HK-2 (cell line): Measurements from ENCODE around the gene SPATA2.

Experiments
- DNase-seq: peaks from one replicate; pipeline ENCODE4 v3.0.0-alpha.2; 2018; ENCODE audit not compliant: unreplicated experiment

SPATA2 gene

DNA sequence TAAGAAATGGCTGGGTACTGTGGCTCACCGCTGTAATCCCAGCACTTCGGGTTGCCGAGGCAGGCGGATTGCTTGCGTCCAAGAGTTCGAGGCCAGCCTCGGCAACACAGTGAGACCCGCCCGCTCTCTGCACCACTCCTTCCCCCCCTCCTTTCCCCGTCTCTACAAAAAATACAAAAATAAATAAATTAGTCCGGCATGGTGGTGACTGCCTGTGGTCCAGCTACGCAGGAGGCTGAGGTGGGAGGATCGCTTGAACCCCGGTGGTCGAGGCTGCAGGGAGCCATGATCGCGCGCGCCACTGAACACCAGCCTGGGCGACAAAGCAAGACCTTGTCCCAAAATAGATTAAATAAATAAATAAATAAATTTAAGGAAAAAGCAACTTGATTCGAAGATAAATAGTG lies 20.4 kb upstream of the SPATA2 start:
- no peak for DNase-seq

DNA sequence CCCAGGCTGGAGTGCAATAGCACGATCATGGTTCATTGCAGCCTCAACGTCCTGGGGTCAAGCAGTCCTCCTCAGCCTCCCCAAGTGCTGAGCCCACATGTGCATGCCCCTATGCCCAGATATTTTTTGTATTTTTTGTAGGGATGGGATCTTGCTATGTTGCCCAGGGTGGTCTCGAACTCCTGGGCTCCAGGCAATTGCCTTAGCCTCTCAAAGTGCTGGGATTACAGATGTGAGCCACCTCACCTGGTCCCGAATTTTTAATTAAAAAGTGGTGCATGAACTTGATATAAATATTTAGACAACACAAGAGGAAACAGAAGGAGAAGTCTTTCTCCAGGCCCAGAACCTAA lies 13.8 kb upstream of the SPATA2 start:
- no peak for DNase-seq

DNA sequence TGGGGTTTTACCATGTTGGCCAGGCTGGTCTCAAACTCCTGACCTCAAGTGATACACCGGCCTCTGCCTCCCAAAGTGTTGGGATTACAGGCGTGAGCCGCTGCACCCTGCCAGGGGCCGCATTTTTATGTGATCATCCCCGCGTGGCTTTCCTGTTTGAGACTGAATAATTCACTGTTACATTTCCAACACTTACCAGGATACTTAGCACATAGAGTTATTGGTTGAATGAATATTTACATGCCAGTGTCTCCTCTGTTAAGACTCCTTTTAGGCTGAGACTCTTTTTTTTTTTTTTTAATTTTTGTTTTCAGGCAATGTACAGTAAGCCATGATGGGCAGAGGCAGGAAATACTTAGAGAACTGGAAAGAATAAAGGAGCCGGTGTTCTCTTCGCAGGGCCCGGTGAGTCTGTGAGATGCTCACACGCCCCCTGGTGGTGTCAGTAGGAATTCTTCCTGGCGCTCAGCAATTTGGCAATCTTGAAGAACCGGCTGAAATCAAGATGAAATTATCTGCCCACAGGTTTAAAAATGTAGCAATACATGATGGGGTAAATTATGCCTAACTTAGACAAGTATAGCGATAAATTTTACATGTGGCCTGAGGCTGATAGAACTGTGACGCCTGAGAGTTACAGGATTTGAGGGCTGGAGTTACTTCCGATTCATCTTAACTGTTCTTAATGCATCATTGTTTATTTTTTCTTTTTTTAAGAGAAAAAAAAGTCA lies 13.2 kb upstream of the SPATA2 start:
- peak; percentile 85 for DNase-seq

DNA sequence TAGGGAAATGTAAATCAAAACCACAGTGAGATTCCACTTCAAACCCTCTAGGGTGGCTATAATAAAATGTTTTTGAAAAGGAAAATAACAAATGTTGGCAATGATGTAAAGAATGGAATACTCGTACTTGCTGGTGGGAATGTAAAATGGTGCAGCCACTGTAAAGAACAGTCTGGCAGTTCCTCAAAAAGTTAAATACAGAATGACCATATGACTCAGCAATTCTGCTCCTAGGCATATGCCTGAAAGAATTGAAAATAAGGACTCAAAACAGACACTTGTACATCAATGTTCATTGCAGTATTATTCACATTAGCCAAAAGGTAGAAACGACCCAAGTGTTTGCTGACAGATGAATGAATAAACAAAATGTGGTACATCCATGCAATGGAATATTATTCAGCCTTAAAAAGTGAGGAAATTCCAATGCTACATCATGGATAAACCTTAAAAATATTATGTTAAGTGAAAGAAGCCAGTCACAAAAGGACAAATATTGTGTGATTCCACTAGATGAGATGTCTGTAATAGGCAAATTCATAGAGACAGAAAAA lies 10.6 kb upstream of the SPATA2 start:
- no peak for DNase-seq

DNA sequence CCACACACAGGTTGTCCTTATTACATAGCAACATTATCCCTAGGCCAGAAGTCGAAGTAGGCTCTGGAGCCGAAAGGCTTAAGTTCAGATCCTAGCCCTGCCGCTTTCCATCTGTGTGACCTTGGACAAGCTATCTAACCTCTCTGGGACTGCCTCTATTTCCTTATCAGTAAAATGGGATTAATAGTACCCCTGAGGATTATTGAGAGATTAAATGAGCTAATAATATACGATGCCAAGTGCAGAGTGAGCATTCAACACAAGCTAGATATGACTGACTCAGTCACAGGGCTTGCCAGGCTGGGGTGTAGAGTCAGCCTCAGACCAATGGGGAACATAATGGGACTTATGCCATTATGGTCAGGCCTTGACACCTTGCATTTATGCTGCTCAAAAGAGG lies 8.9 kb upstream of the SPATA2 start:
- DNase-seq: no peak

DNA sequence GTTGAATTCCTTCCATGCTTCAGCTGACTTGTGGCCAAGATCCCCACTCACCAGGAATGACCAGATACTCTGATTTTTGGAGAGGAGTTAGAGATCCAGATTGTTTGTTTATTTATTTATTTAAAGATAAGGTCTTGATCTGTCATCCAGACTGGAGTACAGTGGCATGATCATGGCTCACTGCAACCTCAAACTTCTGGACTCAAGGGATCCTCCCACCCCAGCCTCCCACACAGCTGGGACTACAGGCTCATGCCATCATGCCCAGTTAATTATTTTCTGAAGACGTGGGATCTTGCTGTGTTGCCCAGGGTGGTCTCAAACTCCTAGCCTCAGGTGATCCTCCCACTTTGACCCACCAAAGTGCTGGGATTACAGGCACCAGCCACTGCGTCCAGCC lies 4.1 kb upstream of the SPATA2 start:
- no peak for DNase-seq

DNA sequence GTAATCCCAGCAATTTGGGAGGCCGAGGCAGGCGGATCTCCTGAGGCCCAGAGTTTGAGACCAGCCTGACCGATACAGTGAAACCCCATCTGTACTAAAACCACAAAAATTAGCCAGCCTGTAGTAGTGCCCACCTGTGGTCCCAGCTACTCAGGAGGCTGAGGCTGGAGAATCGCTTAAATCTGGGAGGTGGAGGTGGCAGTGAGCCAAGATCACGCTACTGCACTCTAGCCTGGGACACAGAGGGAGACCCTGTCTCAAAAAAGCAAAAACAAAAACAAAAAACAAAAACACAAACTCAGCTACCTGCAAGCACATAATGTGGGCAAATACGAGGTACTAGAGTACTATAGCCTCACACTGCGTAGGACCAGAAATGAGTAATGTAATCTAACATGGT lies 3.7 kb upstream of the SPATA2 start:
- DNase-seq: no peak

DNA sequence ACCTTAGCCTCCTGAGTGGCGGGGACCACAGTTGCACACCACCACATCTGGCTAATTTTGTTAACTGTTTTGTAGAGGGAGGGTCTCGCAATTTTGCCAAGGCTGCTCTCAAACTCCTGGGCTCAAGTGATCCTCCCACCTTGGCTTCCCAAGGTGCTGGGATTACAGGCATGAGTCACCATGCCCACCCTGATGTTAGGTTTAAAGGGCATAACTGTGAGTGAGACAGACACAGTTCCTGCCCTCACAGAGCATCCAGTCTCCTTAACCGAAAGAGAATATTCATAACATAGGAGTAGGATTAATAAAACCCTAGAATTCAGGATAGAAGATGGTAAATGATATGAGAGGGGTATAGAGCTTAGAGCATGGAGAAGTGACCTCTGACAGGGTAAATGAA lies 3.1 kb upstream of the SPATA2 start:
- no peak for DNase-seq

DNA sequence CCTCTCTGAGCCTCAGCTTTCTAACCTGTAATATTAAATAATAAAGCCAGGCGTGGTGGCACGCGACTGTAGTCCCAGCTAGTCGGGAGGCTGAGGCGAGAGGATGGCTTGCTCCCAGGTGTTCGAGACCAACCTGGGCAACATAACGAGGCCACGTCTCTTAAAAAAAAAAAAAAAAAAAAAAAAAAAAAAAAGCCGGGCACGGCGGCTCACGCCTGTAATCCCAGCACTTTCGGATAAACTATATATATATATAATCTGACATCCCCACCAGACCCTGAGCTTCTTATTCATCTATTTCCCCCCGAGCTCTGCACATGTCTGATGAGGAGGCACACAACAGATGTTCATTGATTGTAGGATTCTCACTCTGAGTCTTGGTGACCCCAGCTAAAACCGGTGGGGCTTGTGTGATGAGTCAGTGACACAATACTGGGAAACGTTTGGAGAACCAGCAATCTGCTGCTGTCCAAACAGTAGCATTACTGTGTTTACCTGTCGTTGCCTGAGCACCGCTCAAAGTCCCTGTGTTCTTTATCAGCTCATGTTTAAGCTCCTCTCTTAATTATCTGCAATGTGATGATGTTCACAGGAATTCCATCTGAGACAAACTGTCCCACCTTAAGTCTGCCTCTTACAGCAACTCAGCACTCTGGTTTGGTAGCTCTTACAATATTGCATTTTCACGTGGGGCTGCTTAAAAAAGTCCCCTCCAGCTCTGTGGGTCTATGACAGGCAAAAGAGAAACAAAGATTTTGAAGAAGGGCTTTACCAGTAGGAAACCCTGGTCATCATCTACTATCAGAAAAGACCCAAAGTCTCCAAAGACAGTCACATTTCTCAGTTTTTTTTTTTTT lies 1.0 kb upstream of the SPATA2 start:
- DNase-seq: peak; percentile 53

DNA sequence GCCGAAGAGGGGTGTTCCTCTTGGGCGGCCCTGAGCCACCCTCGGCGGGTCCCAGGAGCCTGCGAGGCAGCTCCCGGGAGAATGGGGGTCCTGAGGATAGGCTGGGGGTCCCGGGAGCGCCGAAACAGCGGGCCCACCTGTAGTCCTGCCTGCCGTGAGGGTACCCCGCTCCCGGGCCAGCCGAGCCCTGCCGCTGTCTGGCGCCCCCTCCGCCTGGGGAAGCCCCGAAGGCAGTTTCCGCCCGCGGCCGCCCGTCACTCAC lies 280 bp downstream of the SPATA2 start:
- DNase-seq: no peak

DNA sequence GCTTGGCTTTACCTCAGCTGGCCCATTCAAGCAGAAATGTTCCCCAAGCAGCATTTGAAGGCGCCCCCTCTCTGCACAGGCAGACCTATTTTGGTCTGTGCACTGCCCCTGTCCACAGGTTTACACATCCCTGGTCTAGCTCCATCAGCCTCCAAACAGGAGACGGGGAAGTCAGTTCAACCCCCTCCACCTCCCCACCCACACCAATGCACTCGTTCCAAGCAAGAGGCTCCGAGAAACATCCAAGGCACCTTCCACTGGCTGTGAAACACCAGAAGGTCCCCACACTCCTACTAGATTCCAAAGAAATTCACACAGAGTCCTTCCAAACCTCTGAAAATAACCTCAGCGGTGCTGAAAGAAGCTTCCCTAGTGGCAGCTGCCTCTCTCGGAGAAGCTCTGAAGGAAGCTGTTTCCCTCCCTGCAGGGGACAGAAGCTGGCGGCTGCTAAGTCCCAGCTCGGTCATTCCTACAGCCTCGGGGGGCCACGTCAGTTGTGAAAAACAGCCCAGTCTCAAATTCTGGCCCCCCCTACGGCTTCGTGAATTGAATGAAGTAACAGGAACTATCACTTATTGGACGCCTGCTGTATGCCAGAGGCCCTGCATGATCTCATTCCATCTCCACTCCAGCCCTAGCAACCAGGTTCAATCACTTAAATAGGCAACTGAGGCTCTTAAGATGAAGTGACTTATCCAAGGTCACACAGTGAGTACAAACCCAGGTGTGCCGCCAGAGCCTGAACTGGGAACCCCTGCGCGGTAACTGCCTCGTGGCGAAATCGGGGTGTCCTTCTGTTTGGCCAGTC lies 815 bp downstream of the SPATA2 start:
- DNase-seq: no peak

DNA sequence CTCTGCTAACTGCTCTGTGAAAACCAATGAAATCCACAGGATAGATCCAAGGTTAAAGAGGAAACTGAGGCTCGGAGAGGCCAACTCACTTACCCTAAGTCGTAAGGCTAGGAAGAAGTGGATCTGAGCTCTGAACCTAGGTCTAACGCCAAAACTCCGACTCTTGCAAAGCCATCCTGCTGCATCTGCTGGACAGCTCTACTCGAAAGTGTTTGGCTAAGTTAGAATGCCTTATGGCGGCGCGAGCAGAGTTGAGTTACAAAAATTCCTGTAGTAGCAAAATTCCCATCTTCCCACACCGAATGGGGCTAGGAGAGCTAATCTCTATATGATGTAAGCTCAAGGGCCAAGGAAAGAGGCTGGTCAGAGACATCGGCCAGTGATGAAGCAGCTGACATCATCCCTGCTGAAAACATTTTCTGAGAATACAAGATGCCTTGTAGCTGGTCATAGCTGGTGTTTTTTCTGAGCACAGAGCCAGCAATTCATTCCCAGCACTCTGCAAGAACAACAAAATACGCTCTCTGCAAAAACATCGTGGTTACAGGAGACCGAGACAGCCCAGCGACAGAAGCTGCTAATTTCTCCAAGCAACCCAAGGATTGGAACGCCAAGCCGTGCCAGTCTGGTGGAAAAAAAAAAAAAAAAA lies 1.8 kb downstream of the SPATA2 start:
- no peak for DNase-seq

DNA sequence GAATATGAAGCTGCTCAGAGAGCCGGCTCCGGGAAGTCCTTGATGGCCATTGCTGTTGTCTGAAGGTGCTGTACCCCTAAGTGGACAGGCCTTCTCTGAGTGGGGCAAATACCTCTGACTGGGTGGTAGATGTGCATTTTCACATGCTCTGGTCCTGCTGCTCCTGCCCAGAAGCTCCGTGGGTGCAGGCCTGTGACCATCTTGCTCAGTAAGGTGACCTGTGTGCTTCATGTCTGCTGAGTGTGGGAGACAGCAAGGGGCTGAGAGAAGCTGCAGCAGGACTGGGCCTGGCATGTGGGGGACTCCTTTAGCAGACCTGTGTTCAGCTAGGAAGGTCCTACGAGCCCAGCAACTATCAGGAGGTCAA lies 5.0 kb downstream of the SPATA2 start:
- DNase-seq: no peak

DNA sequence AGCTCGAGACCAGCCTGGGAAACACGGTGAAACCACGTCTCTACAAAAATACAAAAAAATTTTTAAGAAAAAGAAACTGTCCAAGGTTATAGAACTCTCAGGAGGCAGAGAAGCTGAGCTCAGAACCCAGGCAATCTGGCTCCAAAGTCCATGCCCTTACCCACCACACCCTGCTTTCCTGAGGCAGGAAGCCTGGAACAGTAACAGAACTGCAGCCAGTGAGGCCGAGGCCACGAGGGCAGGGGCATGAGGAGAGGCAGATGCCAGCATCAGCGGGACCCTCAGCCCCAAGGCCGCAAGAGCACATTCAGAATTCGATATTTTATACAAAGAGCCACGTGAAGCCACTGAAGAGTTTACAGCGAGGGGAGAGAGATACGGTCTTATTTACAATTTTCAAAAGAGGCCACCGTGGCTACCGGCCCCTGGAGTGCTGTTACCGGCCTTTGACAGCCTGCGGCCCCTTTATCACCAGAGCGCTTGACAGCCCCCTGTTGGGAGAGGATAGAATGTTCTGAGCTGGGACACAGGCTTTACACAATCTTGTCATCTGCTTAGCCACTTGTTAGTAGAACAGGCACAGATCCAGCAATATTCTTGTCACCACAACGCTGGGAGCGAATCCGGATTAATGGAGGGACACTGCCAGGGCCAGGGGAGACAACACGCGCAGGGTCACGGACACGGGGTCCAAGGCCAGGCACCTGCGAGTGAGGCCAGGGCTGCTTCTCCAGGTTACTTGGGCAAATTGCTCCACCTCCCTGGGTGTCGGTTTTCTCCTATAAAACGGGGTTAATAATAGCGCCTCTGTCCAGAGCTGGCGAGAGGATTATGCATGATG lies 5.6 kb downstream of the SPATA2 start:
- DNase-seq: no peak

DNA sequence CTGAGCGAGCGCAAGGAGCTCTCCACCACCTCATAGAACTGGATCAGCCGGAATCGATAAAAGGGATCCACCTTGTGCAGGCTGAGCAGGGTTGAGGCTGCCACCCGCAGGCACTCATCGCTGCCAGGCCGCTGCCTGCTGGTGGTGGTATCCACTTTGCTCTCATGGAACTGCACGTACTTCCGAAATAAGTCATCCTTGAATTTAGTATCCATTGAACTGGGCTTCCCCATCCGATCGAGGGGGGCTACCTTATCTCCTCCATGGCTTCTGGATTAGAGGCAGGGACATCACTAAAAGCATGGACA lies 7.1 kb downstream of the SPATA2 start:
- DNase-seq: no peak

DNA sequence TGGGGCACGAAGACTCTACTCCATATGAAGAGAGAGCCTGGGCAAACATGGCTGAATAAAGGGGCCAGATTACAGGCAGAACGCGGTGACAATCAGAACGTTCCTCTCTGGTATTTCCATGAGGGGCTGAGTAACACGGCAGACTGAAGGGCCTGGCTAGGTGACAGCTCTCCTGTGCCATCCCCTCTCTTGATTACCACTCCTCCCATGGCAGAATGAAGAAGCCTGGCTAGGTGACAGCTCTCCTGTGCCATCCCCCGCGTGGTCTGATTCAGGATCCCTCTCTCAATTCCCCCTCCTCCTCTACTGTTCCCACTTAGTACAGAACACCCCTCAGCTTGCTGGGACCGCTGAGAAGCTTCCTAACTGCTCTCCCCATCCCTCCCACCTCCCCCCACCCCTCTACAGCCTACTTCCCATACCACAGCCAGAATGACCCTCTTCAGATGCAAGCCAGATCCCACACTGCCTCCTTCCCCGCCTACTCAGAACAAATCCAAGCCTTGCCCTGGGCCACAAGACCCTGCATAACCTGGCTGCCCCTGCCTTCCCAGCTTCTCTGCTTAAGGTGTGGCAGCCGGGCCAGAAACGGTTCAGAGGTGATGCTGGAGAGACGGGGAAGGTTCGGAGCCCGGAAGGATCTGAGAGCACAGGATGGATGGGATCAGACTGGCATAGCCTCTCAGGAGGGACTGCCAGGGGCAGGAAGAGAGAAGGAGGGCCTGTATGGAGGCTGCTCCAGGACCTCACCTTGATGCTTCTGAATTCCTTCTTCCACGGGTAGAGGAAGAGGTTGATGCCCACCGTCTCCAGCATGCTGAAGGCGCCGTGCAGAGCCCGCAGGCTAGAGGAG lies 7.7 kb downstream of the SPATA2 start:
- DNase-seq: no peak

DNA sequence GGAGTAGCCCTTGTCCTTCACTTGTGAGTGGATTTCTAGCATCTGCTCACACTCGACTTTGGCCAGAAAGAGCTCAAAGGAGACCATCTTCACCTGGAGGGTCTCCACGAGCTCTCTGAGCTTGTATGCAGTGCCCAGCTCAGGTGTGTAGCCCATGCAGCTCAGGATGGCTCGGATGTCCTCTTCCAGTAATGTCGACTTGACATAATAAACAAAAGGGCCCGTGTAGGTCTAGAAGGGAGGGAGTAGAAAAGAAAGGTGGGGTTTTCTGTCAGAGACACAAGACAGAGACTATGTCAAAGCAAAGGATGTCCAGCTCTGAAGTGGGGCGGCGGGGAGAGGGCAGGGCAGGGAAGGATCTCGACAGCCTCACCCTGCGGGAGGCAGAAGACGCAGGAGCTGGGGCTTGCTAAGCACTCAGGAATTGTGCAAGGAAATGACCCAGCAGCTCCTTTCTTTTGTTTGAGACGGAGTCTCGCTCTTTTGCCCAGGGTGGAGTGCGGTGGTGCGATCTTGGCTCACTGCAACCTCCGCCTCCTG lies 8.6 kb downstream of the SPATA2 start:
- no peak for DNase-seq

DNA sequence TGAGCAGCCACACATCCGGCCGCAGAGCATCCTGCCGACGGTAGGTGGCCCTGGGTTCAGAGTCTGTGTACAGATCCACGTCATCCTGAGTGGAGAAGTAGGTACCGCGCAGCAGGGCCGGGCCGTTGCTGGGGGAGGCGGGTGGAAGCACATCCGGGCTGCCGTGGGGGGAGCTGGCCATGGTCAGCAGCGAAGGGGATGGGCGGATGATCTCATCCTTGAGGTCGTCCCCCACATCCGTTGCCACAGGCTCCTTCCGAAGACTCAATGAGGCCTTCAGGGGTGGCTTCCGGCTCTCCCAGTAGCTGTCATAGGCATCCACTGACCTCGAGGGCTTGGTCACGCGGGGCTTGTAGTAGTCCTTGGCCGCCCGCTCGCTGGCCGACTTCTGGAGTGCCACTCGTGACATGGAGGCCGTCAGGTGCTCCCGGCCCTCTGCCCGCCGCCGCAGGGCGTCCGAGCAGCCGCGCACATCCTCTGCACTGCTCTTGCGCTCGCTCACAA lies 9.2 kb downstream of the SPATA2 start:
- DNase-seq: no peak

DNA sequence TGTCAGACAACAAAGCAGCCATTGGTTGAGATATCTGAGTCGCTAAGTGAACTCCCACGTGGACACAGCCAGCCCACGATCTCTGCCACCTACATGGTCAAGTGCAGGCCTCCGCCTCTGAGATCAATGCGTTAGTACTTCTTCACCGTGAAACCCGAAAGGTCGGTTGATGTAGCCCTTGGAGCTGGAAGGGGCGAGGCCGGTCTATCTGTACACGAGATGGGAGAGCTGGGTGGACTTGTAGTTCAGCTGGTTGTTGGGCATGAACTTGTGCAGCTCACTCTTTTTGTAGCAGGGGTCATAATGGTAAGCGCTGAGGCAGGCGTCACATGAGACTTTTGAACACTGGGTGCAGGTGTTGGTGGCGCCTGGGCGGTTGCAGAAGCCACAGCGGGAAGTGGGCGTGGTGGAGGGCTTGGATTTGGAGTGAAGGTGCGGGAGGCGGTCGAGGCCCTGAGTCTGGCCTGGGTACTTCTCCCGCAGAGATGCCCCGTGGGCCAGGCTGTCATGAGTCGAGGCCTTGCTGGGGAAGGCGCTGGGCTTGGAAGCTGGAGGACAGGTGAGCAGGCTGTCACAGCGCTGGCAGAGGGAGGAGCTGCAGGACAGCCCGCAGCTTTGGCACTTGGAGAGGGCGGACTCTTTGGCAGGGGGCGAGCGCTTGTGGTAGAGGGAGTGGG lies 9.8 kb downstream of the SPATA2 start:
- no peak for DNase-seq
